ENCODE results near the gene GPR50.

GPR50 gene

GRCh38 chrX:151178746-151179145 lies 2.4 kb downstream of the GPR50 start:
- H3K4me3 ChIP-seq (ENCODE audit: control insufficient read depth, low read depth, low read length) = no peak overlapping the region
- no peak for TF ChIP-seq CTCF (conservative IDR thresholded peaks at IDR 0.05; ENCODE audit: control insufficient read depth, insufficient read depth, low read depth, low read length)
- DNase-seq (ENCODE audit: low read depth) = no peak

DNA sequence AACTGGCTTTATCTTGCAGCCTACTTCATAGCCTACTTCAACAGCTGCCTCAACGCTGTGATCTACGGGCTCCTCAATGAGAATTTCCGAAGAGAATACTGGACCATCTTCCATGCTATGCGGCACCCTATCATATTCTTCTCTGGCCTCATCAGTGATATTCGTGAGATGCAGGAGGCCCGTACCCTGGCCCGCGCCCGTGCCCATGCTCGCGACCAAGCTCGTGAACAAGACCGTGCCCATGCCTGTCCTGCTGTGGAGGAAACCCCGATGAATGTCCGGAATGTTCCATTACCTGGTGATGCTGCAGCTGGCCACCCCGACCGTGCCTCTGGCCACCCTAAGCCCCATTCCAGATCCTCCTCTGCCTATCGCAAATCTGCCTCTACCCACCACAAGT lies 4.0 kb downstream of the GPR50 start:
- no peak for DNase-seq (ENCODE audit: low read depth)
- TF ChIP-seq CTCF (conservative IDR thresholded peaks at IDR 0.05; ENCODE audit: control insufficient read depth, insufficient read depth, low read depth, low read length) = no peak
- H3K4me3 ChIP-seq (ENCODE audit: control insufficient read depth, low read depth, low read length) = no peak overlapping the region

DNA sequence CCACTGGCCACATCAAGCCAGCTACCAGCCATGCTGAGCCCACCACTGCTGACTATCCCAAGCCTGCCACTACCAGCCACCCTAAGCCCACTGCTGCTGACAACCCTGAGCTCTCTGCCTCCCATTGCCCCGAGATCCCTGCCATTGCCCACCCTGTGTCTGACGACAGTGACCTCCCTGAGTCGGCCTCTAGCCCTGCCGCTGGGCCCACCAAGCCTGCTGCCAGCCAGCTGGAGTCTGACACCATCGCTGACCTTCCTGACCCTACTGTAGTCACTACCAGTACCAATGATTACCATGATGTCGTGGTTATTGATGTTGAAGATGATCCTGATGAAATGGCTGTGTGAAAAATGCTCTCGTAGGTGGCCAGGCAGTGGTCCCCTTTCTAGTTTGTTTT lies 4.7 kb downstream of the GPR50 start:
- no peak overlapping the region for H3K4me3 ChIP-seq (ENCODE audit: control insufficient read depth, low read depth, low read length)
- DNase-seq (ENCODE audit: low read depth) = no peak
- no peak for TF ChIP-seq CTCF (conservative IDR thresholded peaks at IDR 0.05; ENCODE audit: control insufficient read depth, insufficient read depth, low read depth, low read length)

DNA sequence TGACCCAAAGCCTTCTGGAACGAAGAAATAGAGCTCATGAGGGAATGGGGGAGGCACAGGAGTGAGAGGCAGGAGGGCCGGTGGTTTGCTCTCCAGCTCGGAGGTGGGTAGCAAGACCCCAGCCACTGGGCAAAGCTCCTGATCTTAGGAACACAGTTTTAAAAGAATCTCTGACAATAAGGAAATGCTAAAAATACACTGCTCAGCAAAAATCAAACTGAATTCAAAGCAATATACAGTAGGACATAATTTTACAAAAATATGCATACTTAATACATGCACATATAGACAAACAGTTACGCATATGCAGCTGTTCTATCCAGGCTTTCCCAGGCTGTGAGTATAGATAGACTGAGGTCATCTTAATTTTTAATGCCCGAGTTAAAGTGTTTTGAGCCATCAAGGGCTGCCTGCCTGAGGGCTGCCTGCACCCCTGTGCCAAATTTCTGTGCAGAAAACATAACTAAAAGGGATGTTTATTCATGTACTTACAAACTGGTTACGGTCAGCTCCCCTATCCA lies 6.9 kb downstream of the GPR50 start:
- no peak for DNase-seq (ENCODE audit: low read depth)
- no peak for TF ChIP-seq CTCF (conservative IDR thresholded peaks at IDR 0.05; ENCODE audit: control insufficient read depth, insufficient read depth, low read depth, low read length)
- no peak overlapping the region for H3K4me3 ChIP-seq (ENCODE audit: control insufficient read depth, low read depth, low read length)

- no peak overlapping the region for H3K4me3 ChIP-seq (ENCODE audit: control insufficient read depth, low read depth, low read length)
- no peak for TF ChIP-seq CTCF (conservative IDR thresholded peaks at IDR 0.05; ENCODE audit: control insufficient read depth, insufficient read depth, low read depth, low read length)
Measured at GRCh38 chrX:151183912-151184565, 7.7 kb downstream of the GPR50 start.

DNA sequence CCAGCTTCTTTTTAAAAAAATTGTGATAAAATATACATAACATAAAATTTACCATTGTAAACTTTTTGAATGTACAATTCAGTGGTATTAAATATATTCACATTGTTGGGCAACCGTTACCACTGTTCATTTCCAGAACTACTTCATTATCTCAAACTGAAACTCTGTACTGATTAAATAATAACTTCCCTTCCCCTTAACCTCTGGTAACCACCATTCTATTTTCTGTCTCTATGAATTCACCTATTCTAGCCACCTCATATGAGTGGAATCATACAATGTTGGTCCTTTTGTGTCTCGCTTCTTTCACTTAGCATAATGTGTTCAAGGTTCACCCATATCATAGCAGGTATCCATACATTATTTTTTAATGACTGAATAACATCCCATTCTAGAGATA lies 8.3 kb downstream of the GPR50 start:
- H3K4me3 ChIP-seq (ENCODE audit: control insufficient read depth, low read depth, low read length) = no peak overlapping the region
- TF ChIP-seq CTCF (conservative IDR thresholded peaks at IDR 0.05; ENCODE audit: control insufficient read depth, insufficient read depth, low read depth, low read length) = no peak
- no peak for DNase-seq (ENCODE audit: low read depth)

More at GRCh38 chrX:151183912-151184565, 7.7 kb downstream of the GPR50 start:
- no peak for DNase-seq (ENCODE audit: low read depth)

Measured in fibroblast of mammary gland (primary cell).